Endothelial cell of umbilical vein (primary cell): ENCODE measurements around the gene RNASE13. TPM values are rescaled to one million over a fixed set of nuclear protein-coding genes. Genes with fewer than 3 reads are reported as not detected.

Experiments used
- BruUV-seq: library from RNA; stranded (reverse); fragments of 400-500 nt; replicated peaks from 2 replicates; lab custom pipeline; 2021; lab: Mats Ljungman, UMichigan
- CTCF ChIA-PET: fragments of 300-600, 350-600 bp; sonication (Branson Sonifier 250); formaldehyde crosslinking; loops from one replicate; lab custom pipeline; 2021; ENCODE audit warnings: antibody characterized with exemption, inconsistent platforms; lab: Charles Lee
- POLR2A ChIA-PET: fragments of 300-600, 350-600 bp; sonication (Branson Sonifier 250); formaldehyde crosslinking; loops from one replicate; lab custom pipeline; 2021; ENCODE audit warnings: antibody characterized with exemption, inconsistent platforms; lab: Charles Lee
- DNase-seq: peaks from one replicate; pipeline ENCODE4 v3.0.0-alpha.2; 2011; ENCODE audit warnings: low read depth, low spot score
- FAIRE-seq: peaks from 2 replicates; lab custom pipeline; 2011; peaks lifted over from hg19 to GRCh38; lab: Jason Lieb, UNC
- H2AFZ ChIP-seq: 2 replicates; pipeline ENCODE4 v1.6.0; 2012; ENCODE audit warnings: low read depth, low read length, control low read depth, inconsistent platforms
- H3K27ac ChIP-seq: 2 replicates; pipeline ENCODE4 v1.5.1; 2011; ENCODE audit warnings: low read depth, mild to moderate bottlenecking, control low read depth, low read length, moderate library complexity; ENCODE audit not compliant: insufficient read depth
- H3K27me3 ChIP-seq, 2 experiments: 2 replicates each; pipeline versions ENCODE4 v1.6.0 to v1.6.1; 2011; ENCODE audit warnings: low read length in 2 of 2, mixed read lengths in 1 of 2; ENCODE audit not compliant: control insufficient read depth in 2 of 2, insufficient read depth in 2 of 2
- H3K36me3 ChIP-seq, 2 experiments: 2 replicates in 1 of 2; 3 replicates in 1 of 2; pipeline ENCODE4 v1.5.1; 2011; ENCODE audit warnings: low read length in 2 of 2, mild to moderate bottlenecking in 1 of 2, moderate library complexity in 1 of 2; ENCODE audit not compliant: control insufficient read depth in 2 of 2, insufficient read depth in 2 of 2; ENCODE audit errors: extremely low read depth in 1 of 2
- H3K4me1 ChIP-seq: 3 replicates; pipeline ENCODE4 v1.5.1; 2011; ENCODE audit warnings: mild to moderate bottlenecking, low read length; ENCODE audit not compliant: control insufficient read depth, insufficient read depth; ENCODE audit errors: extremely low read depth
- H3K4me2 ChIP-seq: 2 replicates; pipeline ENCODE4 v1.6.1; 2011; ENCODE audit warnings: low read length, control low read depth, mixed read lengths; ENCODE audit not compliant: insufficient read depth
- H3K4me3 ChIP-seq, 3 experiments: fragments of 200-600 bp in 1 of 3; sonication (generic), shearing (Covaris generic) in 1 of 3; replicated peaks in 1 of 3; 2 replicates each; pipeline ENCODE4 v1.5.1; 2011 to 2016; ENCODE audit warnings: control low read depth in 3 of 3, low read length in 3 of 3, mild to moderate bottlenecking in 2 of 3, inconsistent platforms in 1 of 3, low read depth in 1 of 3, moderate library complexity in 1 of 3; ENCODE audit not compliant: insufficient read depth in 1 of 3
- H3K79me2 ChIP-seq: 2 replicates; pipeline ENCODE4 v1.6.0; 2012; ENCODE audit warnings: low read length, inconsistent platforms; ENCODE audit not compliant: control insufficient read depth, insufficient read depth
- H3K9ac ChIP-seq: replicated peaks from 2 replicates; pipeline ENCODE3; 2011; ENCODE audit warnings: low read length, control low read depth; ENCODE audit not compliant: insufficient read depth; ENCODE audit errors: extremely low read depth
- H3K9me1 ChIP-seq: replicated peaks from 3 replicates; pipeline ENCODE4 v1.6.0; 2011; ENCODE audit warnings: mild to moderate bottlenecking, low read length; ENCODE audit not compliant: control insufficient read depth, insufficient read depth; ENCODE audit errors: extremely low read depth
- H3K9me3 ChIP-seq: replicated peaks from 2 replicates; pipeline ENCODE4 v1.5.1; 2012; ENCODE audit warnings: low read length, inconsistent platforms; ENCODE audit not compliant: control insufficient read depth, insufficient read depth
- H4K20me1 ChIP-seq: replicated peaks from 2 replicates; pipeline ENCODE3; 2011; ENCODE audit warnings: mild to moderate bottlenecking, low read length; ENCODE audit not compliant: control insufficient read depth, insufficient read depth; ENCODE audit errors: extremely low read depth
- CTCF ChIP-seq, 2 donors: IDR thresholded peaks; 1 replicate in 1 of 2; 2 replicates in 1 of 2; pipeline ENCODE4 v1.5.1; 2011; ENCODE audit warnings: low read length in 2 of 2, mild to moderate bottlenecking in 2 of 2, moderate library complexity in 2 of 2, control low read depth in 1 of 2, inconsistent platforms in 1 of 2, low read depth in 1 of 2; ENCODE audit not compliant: insufficient read depth in 1 of 2; ENCODE audit errors: extremely low read depth in 1 of 2
- EZH2 ChIP-seq: IDR thresholded peaks from 2 replicates; pipeline ENCODE4 v1.6.1; 2012; ENCODE audit warnings: borderline replicate concordance, low read depth, mild to moderate bottlenecking, moderate library complexity, low read length, inconsistent platforms; ENCODE audit not compliant: severe bottlenecking
- FOS ChIP-seq: IDR thresholded peaks from 2 replicates; pipeline ENCODE4 v1.6.1; 2011; ENCODE audit warnings: mild to moderate bottlenecking, low read length, moderate library complexity, borderline replicate concordance; ENCODE audit not compliant: insufficient read depth
- GATA2 ChIP-seq: IDR thresholded peaks from 2 replicates; pipeline ENCODE4 v1.7.0; 2011; ENCODE audit warnings: low read depth, mild to moderate bottlenecking, moderate library complexity, mixed read lengths, low read length; ENCODE audit not compliant: insufficient read length, insufficient read depth
- JUN ChIP-seq: IDR thresholded peaks from 2 replicates; pipeline ENCODE4 v1.6.1; 2011; ENCODE audit warnings: borderline replicate concordance, low read depth; ENCODE audit not compliant: insufficient read length, insufficient read depth
- MAX ChIP-seq: IDR thresholded peaks from 2 replicates; pipeline ENCODE4 v1.6.1; 2011; ENCODE audit not compliant: insufficient read depth, insufficient read length
- MYC ChIP-seq: IDR thresholded peaks from one replicate; pipeline ENCODE4 v1.6.1; 2011; ENCODE audit warnings: mild to moderate bottlenecking, low read depth, low read length
- POLR2A ChIP-seq: IDR thresholded peaks from 2 replicates; pipeline ENCODE4 v1.6.1; 2012; ENCODE audit warnings: low read depth, mild to moderate bottlenecking, control low read depth, low read length
- POLR2AphosphoS5 ChIP-seq: IDR thresholded peaks from 2 replicates; pipeline ENCODE4 v1.6.1; 2012; ENCODE audit warnings: low read depth, mild to moderate bottlenecking, control low read depth, low read length, moderate library complexity; ENCODE audit not compliant: insufficient read depth
- dilution Hi-C: fragments of 300-500 bp; cut with MboI; formaldehyde crosslinking; loops from one replicate; pipeline ENCODE4 v1.15.0; 2019; ENCODE audit warnings: low sequenced_read_pairs; ENCODE audit not compliant: extremely low pct_ligation_motif_present
- intact Hi-C: fragments of 100-400 bp; cut with micrococcal nuclease; formaldehyde crosslinking; loops from one replicate; pipeline ENCODE4 v1.10.0; 2022
- polyA plus RNA-seq, 4 experiments: library from polyadenylated mRNA; depleted of rRNA in 3 of 4; stranded (reverse) in 3 of 4; unstranded in 1 of 4; fragments of >200 nt; gene quantifications; 2 replicates each; pipeline versions ENCODE4 v1.2.1 to v1.2.3, GENCODE V29; 2011 to 2012; ENCODE audit warnings: missing spikeins in 1 of 4
- total RNA-seq: library from RNA; stranded (reverse); gene quantifications from 2 replicates; pipeline ENCODE4 v1.2.3, GENCODE V29; 2021

The RNASE13 gene
- total and polyA plus RNA-seq, 2 donors (not counting 3 experiments of a cell fraction or from before 2014, with no cell fraction given), result not detected

DNA sequence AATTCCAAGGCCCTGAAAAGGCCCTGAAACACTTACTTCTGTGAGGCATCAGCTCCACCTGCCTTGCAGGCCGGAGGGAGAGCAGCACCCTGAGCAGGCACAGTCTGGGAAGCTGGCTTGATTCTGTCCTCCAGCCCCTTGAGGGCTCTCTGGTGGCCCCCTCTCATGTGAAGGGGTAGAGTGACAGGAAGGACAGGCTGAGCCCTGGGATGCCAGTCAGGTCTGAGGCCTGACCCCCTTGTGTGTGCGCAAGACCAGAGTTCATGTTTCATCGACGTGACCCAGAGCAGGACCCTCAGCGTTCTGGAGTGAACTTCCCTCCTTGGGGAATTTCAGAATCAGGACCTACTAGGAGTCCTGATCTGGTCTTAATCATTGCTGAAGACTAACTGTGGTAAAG, 24.3 kb upstream of the RNASE13 start:
- intact Hi-C loops, result no loop called here
- no peaks in the 10 kb centered on the region for H3K9me1 ChIP-seq
- no peaks in the 10 kb centered on the region for H3K9me3 ChIP-seq
- no peaks in the 10 kb centered on the region for H4K20me1 ChIP-seq
- DNase-seq, result no peak
- no TSS peak for BruUV-seq
- no peak overlapping the region for H3K27ac ChIP-seq
- H2AFZ ChIP-seq, result no peak overlapping the region
- no peaks in the 10 kb centered on the region for H3K4me1 ChIP-seq
- H3K4me2 ChIP-seq, result no peak overlapping the region
- H3K79me2 ChIP-seq, result no peaks in the 10 kb centered on the region
- TF ChIP-seq GATA2 (no peak), EZH2 (no peak), POLR2AphosphoS5 (no peak), CTCF (IDR thresholded peaks at IDR 0.05; ENCODE audit: extremely low read depth in 1 of 2, insufficient read depth in 1 of 2, low read depth in 1 of 2, low read length in 2 of 2) (no peak), MAX (no peak), FOS (no peak), JUN (no peak), POLR2A (no peak), MYC (no peak)
- FAIRE-seq, result no peak
- ChIA-PET POLR2A (no interaction called here), CTCF (interaction anchor here (0.9 to 1.8 kb wide), 3 partner anchors 10 to 44 kb away, joined by 4 to 8 read pairs (median 5); no protein-coding TSS in a partner anchor)
- H3K9ac ChIP-seq, result no peak overlapping the region
- H3K36me3 ChIP-seq, result no peaks in the 10 kb centered on the region
- H3K27me3 ChIP-seq, result peaks cover 14 to 30% of the 10 kb centered on the region in 2 experiments
- no peak overlapping the region for H3K4me3 ChIP-seq
- dilution Hi-C loops, result no loop called here
